Chondrocyte (in vitro differentiated cells): ENCODE measurements around the gene ITGA6. TPM values are rescaled to one million over a fixed set of nuclear protein-coding genes. Genes with fewer than 3 reads are reported as not detected.
A peak's percentile ranks its signal among the peaks of the same experiment; 100 is the strongest.

Experiments used
- DNase-seq: peaks from one replicate; pipeline ENCODE4 v3.0.0; 2021; ENCODE audit warnings: mixed read lengths, low spot score
- H3K27ac Mint-ChIP-seq: one replicate; pipeline ENCODE4 v1.8.0; 2021; ENCODE audit warnings: mild to moderate bottlenecking, moderate library complexity, mixed read lengths; ENCODE audit not compliant: unreplicated experiment
- H3K27me3 Mint-ChIP-seq: 2 replicates; pipeline ENCODE4 v1.8.0; 2021; ENCODE audit warnings: low read depth, mixed read lengths
- H3K36me3 Mint-ChIP-seq: 2 replicates; pipeline ENCODE4 v1.8.0; 2021; ENCODE audit warnings: low read depth, mixed read lengths
- H3K4me1 Mint-ChIP-seq: 2 replicates; pipeline ENCODE4 v1.8.0; 2021; ENCODE audit warnings: low read depth, mild to moderate bottlenecking, mixed read lengths
- H3K4me3 Mint-ChIP-seq: one replicate; pipeline ENCODE4 v1.8.0; 2021; ENCODE audit warnings: mild to moderate bottlenecking, moderate library complexity, mixed read lengths; ENCODE audit not compliant: unreplicated experiment
- H3K9me3 Mint-ChIP-seq: 2 replicates; pipeline ENCODE4 v1.8.0; 2021; ENCODE audit warnings: low read depth, mixed read lengths
- long read RNA-seq: library from polyadenylated mRNA; stranded (forward); transcript quantifications from one replicate; pipeline ENCODE4 v2.0.0, GENCODE V29; 2021
- total RNA-seq: library from RNA; stranded (reverse); gene quantifications from 3 replicates; pipeline ENCODE4 v1.2.1, GENCODE V29; 2021
- TF ChIP-seq, protein P1 (sequence below): fragments of 200-600 bp; sonication (generic); IDR thresholded peaks from 2 replicates; pipeline ENCODE4 v1.5.0; 2021; ENCODE audit warnings: antibody characterized with exemption, mild to moderate bottlenecking, moderate library complexity

ITGA6 gene
- total RNA-seq, result 3.4 to 5.7 TPM (median 5.0 TPM) in 3 replicates
- long read RNA-seq, full-length matches to known transcripts, result 6 of 7 reads
- long read RNA-seq, partial matches to known transcripts, result 1 of 7 reads
- long read RNA-seq, other reads (novel, unspliced or antisense), result 0 of 7 reads

DNA sequence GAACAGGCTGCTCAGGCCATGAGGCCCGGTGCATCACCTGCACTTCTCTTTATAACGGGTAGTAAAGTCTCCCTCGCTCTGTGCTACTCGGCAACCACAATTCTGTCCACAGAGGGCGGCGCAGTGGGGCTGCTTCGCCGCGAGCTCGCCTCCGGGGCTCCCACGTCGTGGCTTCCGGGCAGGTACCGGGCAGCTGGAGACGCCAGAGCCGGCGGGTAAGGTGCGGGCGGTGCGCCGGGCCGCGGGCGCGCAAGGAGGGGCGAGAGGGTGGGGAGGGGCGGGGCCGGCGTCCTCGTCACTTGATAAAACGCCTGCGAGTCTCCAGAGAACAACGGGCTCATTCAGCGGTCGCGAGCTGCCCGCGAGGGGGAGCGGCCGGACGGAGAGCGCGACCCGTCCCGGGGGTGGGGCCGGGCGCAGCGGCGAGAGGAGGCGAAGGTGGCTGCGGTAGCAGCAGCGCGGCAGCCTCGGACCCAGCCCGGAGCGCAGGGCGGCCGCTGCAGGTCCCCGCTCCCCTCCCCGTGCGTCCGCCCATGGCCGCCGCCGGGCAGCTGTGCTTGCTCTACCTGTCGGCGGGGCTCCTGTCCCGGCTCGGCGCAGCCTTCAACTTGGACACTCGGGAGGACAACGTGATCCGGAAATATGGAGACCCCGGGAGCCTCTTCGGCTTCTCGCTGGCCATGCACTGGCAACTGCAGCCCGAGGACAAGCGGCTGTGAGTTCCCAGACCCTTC, at the start of gene ITGA6:
Gene ITGA6 (plus strand): TSS at position 331 of the 734 bp plus-strand sequence.
- DNase-seq, result no peak
- TF ChIP-seq, protein P1, sequence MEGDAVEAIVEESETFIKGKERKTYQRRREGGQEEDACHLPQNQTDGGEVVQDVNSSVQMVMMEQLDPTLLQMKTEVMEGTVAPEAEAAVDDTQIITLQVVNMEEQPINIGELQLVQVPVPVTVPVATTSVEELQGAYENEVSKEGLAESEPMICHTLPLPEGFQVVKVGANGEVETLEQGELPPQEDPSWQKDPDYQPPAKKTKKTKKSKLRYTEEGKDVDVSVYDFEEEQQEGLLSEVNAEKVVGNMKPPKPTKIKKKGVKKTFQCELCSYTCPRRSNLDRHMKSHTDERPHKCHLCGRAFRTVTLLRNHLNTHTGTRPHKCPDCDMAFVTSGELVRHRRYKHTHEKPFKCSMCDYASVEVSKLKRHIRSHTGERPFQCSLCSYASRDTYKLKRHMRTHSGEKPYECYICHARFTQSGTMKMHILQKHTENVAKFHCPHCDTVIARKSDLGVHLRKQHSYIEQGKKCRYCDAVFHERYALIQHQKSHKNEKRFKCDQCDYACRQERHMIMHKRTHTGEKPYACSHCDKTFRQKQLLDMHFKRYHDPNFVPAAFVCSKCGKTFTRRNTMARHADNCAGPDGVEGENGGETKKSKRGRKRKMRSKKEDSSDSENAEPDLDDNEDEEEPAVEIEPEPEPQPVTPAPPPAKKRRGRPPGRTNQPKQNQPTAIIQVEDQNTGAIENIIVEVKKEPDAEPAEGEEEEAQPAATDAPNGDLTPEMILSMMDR, result peak; percentile 58
- Mint-ChIP-seq H3K4me3 (peak within 1 kb of the TSS; percentile 75), H3K27ac (no peak within 1 kb of the TSS), H3K27me3 (peaks cover 4% of the 10 kb centered on the region), H3K4me1 (peaks cover 10% of the 10 kb centered on the region), H3K9me3 (no peaks in the 10 kb centered on the region), H3K36me3 (no peaks in the 10 kb centered on the region)

DNA sequence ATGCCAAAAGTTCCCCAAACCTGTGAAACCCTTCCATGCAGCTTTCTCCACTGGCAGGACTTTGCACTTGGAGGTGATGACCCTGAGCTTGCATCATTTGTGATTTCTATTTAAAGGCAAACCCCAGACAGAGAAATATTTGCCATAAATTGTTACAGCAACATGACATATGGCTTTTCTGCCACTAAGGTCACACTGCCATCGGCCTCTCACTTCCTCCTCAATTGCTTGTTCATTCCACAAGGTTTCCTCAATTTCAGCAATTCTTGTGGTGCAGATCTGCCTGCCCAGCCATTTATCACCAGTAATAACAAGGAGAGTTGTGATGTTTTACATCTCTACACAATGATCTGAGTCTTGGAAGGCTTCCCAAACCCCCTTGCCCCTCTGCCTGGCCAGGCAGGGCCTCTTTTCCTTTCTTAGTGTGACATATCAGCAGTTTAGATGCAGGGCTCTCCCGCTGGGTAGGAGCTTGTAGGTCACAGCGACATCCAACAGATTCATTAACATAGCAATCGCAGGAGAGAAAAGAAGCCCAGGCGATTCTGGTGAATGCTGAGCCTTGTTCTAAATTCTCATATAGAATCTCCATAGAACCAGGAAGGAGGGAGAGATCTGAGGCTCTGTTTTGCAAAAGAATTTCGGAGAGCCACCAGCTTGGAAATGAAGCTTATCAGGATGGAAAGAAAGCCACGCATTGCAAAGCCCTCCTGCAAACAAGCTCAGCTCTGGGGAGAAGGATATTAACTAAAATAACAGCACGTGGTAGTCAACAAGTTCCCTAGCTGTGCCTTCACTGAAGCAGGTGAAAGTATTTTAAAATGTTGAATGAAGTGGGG, 46.7 kb upstream of the ITGA6 start:
- H3K4me1 Mint-ChIP-seq, result peaks cover 19% of the 10 kb centered on the region
- H3K9me3 Mint-ChIP-seq, result no peaks in the 10 kb centered on the region
- no peaks in the 10 kb centered on the region for H3K27me3 Mint-ChIP-seq
- no peak overlapping the region for H3K27ac Mint-ChIP-seq
- H3K36me3 Mint-ChIP-seq, result no peaks in the 10 kb centered on the region
- H3K4me3 Mint-ChIP-seq, result no peak overlapping the region
- DNase-seq, result no peak
- TF ChIP-seq, protein P1, result no peak

DNA sequence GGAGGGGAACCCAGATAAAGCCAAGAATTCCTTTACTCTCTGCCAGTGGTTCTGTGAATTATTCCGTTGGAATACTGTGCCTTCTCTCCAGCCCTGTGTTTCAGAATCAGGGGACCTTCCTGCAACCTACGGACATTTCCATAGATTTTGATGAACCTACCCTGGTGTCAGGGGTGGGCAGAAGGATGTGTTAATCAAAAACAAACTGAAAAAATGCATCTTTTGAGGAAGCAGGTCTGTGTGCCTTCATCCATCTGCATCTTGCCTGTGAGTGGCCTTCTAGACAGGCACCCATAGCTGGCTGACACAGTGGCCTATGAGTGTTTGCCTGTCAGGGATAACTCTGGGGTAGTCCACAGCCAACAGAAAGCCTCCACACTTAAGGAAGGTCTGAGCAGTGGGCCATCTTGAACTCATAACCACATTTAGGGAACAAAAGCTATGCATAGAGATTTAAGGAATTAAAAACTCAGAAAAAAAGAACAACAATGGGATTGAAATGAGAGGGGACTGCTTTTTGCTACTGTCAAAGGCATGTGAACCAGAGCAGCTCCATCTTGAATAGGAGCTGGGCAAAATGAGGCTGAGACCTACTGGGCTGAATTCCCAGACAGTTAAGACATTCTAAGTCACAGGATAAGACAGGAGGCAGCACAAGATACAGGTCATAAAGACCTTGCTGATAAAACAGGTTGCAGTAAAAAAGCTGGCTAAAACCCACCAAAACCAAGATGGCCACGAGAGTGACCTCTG, 45.9 kb upstream of the ITGA6 start:
- Mint-ChIP-seq H3K27ac (no peak overlapping the region), H3K4me1 (peaks cover 19% of the 10 kb centered on the region), H3K36me3 (no peaks in the 10 kb centered on the region), H3K27me3 (no peaks in the 10 kb centered on the region), H3K9me3 (no peaks in the 10 kb centered on the region), H3K4me3 (no peak overlapping the region)
- no peak for DNase-seq
- TF ChIP-seq, protein P1, result no peak

DNA sequence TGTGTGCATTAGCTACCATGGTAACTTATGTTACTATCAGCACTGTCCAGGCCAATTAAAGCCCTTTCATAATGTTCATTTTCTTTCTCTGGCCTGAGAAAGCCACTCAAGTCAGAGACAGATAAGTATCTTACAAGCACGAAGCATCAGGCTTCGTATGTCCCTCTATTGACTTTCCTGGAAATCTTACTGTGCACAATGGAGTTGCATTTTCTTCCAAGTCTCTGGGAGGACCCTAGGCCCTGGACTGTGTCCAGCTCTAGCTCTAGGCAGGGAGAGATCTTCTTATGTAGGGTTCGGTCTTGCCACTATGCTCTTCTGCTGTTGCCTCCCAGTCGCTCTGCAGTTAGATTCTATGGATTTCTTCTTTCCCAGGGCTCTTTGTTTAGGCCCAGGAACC, 40.0 kb upstream of the ITGA6 start:
- DNase-seq, result no peak
- Mint-ChIP-seq H3K27ac (no peak overlapping the region), H3K27me3 (no peaks in the 10 kb centered on the region), H3K36me3 (no peaks in the 10 kb centered on the region), H3K9me3 (no peaks in the 10 kb centered on the region), H3K4me1 (no peaks in the 10 kb centered on the region), H3K4me3 (no peak overlapping the region)
- TF ChIP-seq, protein P1, result no peak
